Measurements from ENCODE around the gene TMEM215. TPM values are rescaled to one million over a fixed set of nuclear protein-coding genes. Genes with fewer than 3 reads are reported as not detected.

Gene TMEM215
- total RNA-seq, 1 experiment from 2014 or later, result 0.08 TPM

GRCh38 chr9:32832346-32832745 is 49.0 kb downstream of the TMEM215 start:
- no peak for DNase-seq (ENCODE audit: low spot score)

Other genes with a start within 250 kb of the TMEM215 start
- gene SMIM27, start 231.2 kb upstream of the TMEM215 start, total RNA-seq (2014; rRNA removed; shearing (Covaris generic)), result 7.3 and 10.9 TPM in 2 replicates
- 12.6 and 13.2 TPM in 2 replicates for gene TOPORS, start 231.0 kb upstream of the TMEM215 start, total RNA-seq (2014; rRNA removed; shearing (Covaris generic))
- 98.4 and 108 TPM in 2 replicates for gene NDUFB6, start 210.4 kb upstream of the TMEM215 start, total RNA-seq (2014; rRNA removed; shearing (Covaris generic))
- gene TAF1L, start 147.9 kb upstream of the TMEM215 start, total RNA-seq (2014; rRNA removed; shearing (Covaris generic)), result not detected in 2 replicates
- 28.8 and 44.5 TPM in 2 replicates for gene APTX, start 218.1 kb downstream of the TMEM215 start, total RNA-seq (2014; rRNA removed; shearing (Covaris generic))
- gene DNAJA1, start 241.7 kb downstream of the TMEM215 start, total RNA-seq (2014; rRNA removed; shearing (Covaris generic)), result 158 and 253 TPM in 2 replicates